ENCODE measurements around the gene IGSF21.

GRCh38 chr1:18350747-18351146, 243.1 kb downstream of the IGSF21 start:
- no peak for TF ChIP-seq CTCF (IDR thresholded peaks at IDR 0.05; ENCODE audit: poor library complexity)
- TF ChIP-seq EZH2 (IDR thresholded peaks at IDR 0.05; ENCODE audit: borderline replicate concordance): no peak
